H1 (cell line): Measurements from ENCODE around the gene PRR14L. TPM values are rescaled to one million over a fixed set of nuclear protein-coding genes. Genes with fewer than 3 reads are reported as not detected.

ENCODE experiments used
- JUN ChIP-seq: IDR thresholded peaks from 2 replicates; pipeline ENCODE4 v1.6.1; 2011; ENCODE audit warnings: low read depth, mild to moderate bottlenecking, improper control_type of control experiment, low read length
- KDM4A ChIP-seq: IDR thresholded peaks from one replicate; pipeline ENCODE4 v1.7.1; 2012; ENCODE audit warnings: low read depth, mild to moderate bottlenecking, moderate library complexity, low read length, inconsistent platforms; ENCODE audit not compliant: severe bottlenecking
- POLR2A ChIP-seq, 2 experiments: IDR thresholded peaks; 1 replicate in 1 of 2; 2 replicates in 1 of 2; pipeline ENCODE4 v1.6.1; 2011; ENCODE audit warnings: low read depth in 2 of 2, low read length in 2 of 2, mild to moderate bottlenecking in 2 of 2; ENCODE audit errors: control extremely low read depth in 1 of 2
- polyA plus RNA-seq, 7 experiments: library from polyadenylated mRNA; depleted of rRNA in 3 of 7; stranded (reverse) in 5 of 7; unstranded in 2 of 7; fragments of >200 nt in 5 of 7; fragments of 200-250 nt in 2 of 7; gene quantifications; 1 replicate in 5 of 7; 2 replicates in 1 of 7; 4 replicates in 1 of 7; pipeline versions ENCODE4 v1.2.1 to v1.2.3, GENCODE V29; 2011 to 2013; ENCODE audit warnings: missing spikeins in 2 of 7, mixed read lengths in 2 of 7
- total RNA-seq: library from RNA; stranded (reverse); fragmentation: NEBNext Ultra II Directional; extraction: Animal tissue kit (Norgen Biotek cat#: 25700); gene quantifications from 2 replicates; pipeline ENCODE4 v1.2.1, GENCODE V29; 2021

The PRR14L gene
- total and polyA plus RNA-seq, 2 of the 8 experiments (the other 6 are each of a cell fraction or from before 2014, with no cell fraction given): 26.5 to 98.6 TPM

GRCh38 chr22:31742682-31743081 lies 7.2 kb downstream of the PRR14L start (continued):
- TF ChIP-seq KDM4A (no peak), POLR2A (IDR thresholded peaks at IDR 0.05; ENCODE audit: control extremely low read depth in 1 of 2, low read depth in 2 of 2, low read length in 2 of 2) (no peak), JUN (no peak)
